Adrenal gland (tissue), 5 donors: Measurements from ENCODE around the gene STAP2.

Source experiments
- POLR2A ChIP-seq, 2 donors: fragments of 450-650 bp; IDR thresholded peaks; one replicate each; pipeline ENCODE4 v1.6.1; 2017; ENCODE audit warnings: antibody characterized with exemption in 2 of 2, mild to moderate bottlenecking in 2 of 2, moderate library complexity in 1 of 2
- TF ChIP-seq, protein P1 (sequence below), 6 experiments: fragments of 450-650 bp in 4 of 6; fragments of 200-600 bp in 2 of 6; sonication (generic) in 1 of 6; IDR thresholded peaks; 1 replicate in 5 of 6; 2 replicates in 1 of 6; pipeline versions ENCODE4 v1.5.1 to v1.8.0; 2016 to 2021; ENCODE audit warnings: antibody characterized with exemption in 6 of 6, mild to moderate bottlenecking in 2 of 6, moderate library complexity in 1 of 6
- donor health status: DM: no; HTN: no; CAD: no.

DNA sequence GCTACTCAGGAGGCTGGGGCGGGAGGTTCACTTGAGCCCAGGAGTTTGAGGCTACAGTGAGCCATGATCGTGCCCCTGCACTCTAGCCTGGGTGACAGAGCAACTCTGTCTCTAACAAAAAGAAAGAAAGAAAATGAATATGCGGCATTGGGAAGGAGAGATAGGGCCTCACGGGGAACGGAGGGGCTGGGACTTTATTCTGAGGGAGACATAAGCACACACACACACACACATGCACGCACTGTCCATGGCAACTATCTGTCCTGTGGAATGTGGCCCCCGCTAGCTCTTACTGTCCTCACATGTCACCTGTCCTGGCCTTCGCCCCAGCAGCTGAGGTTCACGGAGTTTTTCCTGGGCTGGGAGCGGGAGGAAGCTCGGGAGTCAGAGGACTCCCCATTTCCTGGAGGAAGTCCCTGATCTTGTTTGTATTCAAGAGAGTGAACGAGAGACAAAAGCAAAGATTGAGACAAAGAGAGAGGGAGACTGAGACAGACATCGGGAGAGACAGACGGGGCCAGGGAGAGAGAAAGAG, 654 bp downstream of the STAP2 start:
- peak in 1 of 2 donors; percentile 49 for TF ChIP-seq POLR2A (IDR thresholded peaks at IDR 0.05)
- TF ChIP-seq, protein P1, sequence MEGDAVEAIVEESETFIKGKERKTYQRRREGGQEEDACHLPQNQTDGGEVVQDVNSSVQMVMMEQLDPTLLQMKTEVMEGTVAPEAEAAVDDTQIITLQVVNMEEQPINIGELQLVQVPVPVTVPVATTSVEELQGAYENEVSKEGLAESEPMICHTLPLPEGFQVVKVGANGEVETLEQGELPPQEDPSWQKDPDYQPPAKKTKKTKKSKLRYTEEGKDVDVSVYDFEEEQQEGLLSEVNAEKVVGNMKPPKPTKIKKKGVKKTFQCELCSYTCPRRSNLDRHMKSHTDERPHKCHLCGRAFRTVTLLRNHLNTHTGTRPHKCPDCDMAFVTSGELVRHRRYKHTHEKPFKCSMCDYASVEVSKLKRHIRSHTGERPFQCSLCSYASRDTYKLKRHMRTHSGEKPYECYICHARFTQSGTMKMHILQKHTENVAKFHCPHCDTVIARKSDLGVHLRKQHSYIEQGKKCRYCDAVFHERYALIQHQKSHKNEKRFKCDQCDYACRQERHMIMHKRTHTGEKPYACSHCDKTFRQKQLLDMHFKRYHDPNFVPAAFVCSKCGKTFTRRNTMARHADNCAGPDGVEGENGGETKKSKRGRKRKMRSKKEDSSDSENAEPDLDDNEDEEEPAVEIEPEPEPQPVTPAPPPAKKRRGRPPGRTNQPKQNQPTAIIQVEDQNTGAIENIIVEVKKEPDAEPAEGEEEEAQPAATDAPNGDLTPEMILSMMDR (IDR thresholded peaks at IDR 0.05), result no peak
